GM18909 (cell line): Measurements from ENCODE around the gene TMEM52.

Experiments
- ATAC-seq: cut with Tn5 transposase; IDR thresholded peaks from one replicate; pipeline ENCODE4 v1.9.1; 2021; ENCODE audit warnings: mild to moderate bottlenecking; ENCODE audit not compliant: unreplicated experiment, poor library complexity

Gene TMEM52

DNA sequence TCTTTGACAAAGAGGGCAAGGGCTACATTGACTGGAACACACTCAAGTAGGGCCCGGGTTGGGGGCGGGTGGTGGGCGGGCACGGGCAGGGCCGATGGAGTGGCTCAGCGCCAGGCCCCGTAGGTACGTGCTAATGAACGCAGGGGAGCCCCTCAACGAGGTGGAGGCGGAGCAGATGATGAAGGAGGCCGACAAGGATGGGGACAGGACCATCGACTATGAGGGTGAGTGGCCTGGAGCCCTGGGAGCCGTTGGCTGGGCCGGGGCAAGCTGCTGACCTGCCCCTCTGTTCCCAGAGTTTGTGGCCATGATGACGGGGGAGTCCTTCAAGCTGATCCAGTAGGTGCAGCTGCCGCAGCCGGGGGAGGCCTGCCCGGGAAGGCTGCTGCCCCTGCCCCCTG is 2.2 kb downstream of the TMEM52 start:
- no peak for ATAC-seq

DNA sequence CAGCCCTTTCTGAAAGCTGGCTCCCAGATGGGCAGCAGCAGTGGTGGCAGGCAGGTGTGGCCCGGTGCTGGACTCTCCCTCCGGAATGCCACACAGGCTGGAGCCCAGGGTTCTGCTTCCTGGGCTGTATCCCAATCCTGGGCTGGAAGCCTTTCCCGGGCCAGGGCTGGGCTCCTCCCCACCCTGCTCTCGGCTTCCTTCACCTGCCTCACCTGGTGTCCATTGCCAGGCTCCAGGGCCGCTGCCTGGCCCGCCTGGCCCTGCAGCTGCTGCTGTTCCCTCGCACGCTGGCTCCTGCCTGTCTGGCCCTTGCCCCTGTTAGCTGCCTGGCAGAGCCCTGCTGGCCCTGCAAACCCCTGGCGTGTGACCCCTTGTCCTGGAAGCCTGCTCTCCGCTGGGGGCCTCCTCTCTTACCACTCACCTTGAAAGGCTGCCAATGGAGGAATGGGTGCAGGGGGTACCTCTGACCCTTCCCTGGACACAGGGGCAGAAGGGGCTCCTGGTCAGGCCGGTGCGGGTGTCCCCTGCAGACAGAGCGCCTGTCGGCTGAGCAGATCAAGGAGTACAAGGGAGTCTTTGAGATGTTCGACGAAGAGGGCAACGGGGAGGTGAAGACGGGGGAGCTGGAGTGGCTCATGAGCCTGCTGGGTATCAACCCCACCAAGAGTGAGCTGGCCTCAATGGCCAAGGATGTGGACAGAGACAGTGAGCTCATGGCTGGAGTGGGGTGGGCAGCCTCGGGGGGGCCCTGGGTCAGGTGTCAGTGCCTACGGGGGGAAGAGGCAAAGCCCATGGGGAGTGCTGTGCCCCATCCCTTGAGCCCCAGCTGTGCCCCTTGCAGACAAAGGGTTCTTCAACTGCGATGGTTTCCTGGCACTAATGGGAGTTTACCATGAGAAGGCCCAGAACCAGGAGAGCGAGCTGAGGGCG is 2.9 kb downstream of the TMEM52 start:
- no peak for ATAC-seq

DNA sequence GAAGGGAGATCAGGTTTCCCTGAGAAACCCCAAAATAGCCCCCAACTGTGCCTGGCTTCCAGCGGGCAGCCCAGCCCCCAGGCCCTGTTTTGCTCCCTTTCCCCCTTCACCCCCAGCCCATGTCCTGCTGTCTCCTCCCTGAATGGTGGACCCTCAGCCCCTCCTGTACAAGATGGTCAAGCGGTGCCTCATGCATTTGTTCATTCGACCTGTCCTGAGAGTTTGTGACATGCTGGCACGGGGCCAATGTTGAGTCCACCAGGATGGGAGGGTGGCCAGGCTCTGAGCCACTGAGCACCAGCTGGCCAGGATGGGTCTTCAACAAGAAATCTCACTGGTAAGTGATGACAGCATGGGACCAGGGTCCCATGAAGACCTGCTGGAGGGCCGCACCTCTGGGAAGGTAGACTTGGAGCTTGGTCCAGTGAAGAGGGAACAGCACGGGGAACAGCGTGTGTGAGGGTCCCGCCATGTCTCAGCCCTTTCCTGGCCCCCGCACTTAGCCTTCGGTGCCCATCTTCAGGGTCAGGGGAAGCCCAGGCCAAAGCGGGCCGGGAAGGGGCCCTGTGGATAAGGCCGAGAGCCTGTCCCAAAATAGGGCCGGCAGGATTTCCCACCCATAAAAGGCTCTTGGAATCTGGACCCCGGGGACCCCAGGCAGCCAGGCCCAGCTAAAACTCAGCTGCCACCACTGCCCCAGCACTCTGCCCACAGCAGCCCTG is 3.9 kb downstream of the TMEM52 start, which contains the start of gene CALML6:
Gene CALML6, plus strand, starts transcription at position 290 of the 722 bp plus-strand sequence. Its CDS starts 21 bp downstream, at position 311.
- ATAC-seq, result no peak

DNA sequence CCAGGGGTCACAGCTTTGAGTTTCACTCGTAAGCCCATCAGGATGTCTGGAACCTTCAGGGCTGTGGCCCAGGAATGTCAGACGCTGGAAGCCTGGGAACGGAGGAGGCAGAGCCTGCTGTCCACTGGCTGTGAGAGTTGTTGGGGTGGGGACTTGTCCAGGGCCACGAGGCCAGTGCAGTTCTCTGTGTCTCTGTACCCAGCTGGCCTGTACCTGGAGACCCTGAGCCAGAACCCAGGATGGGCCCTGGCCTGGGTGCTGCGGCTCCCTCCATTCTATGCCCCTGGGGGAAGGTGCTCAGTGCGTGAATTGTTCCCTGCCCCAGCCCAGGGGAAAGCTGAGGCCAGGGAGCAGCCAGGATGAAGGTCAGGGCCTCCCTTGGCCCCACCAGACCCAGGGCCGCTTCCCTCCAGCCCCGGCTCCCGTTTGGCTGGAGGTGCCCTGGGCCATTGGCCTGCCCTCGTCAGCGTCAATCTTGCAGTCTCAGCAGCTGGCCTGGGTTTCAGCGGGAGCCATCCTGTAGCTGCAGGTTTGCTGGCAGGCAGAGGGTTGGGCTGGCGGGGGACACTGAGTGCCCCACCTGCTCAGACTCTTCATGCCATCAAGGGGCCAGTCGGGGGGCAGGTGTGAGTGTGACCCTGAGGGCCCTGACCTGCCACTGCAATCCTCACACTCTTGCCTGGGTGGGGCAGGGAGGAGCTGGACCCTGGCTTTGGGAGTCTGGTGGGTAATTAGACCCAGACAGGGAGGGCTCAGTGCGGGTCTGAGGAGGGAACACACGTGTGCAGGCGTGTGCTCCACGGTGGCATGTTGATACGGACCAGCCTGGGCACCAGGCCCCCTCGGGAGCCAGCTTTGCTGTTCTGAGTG is 4.7 kb downstream of the TMEM52 start:
- no peak for ATAC-seq

DNA sequence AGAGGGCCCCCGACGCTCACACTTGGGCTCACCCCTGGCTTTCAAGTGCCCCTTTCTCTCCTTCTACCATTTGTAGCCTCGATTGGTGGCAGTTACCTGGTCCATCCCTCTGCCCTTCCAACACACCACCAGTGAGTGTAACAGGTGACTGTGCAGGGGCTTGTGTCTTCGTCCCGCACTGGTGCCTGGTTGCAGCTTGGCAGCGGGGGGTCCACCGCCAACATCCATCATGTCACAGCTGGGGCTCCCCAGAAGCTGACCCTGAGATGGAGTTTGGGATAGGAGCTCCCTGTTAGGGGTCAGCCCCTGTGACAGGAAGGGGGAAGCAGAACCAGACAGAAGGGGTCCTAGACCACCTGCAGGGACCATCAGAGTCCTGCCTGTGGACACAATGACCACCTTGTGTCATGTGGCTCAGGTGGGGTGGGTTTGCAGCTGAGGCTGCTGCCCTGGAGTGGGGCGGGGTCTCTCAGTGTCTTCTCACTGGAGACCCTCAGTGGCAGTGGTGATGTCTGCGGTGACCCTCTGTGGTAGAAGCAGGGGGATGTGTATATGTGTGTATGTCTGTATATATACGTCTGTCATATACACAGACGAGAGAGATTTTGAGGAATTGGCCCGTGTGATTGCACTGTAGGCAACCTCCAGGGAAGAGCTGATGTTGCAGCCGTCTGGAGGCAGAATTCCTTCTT is 7.6 kb downstream of the TMEM52 start:
- ATAC-seq, result no peak

DNA sequence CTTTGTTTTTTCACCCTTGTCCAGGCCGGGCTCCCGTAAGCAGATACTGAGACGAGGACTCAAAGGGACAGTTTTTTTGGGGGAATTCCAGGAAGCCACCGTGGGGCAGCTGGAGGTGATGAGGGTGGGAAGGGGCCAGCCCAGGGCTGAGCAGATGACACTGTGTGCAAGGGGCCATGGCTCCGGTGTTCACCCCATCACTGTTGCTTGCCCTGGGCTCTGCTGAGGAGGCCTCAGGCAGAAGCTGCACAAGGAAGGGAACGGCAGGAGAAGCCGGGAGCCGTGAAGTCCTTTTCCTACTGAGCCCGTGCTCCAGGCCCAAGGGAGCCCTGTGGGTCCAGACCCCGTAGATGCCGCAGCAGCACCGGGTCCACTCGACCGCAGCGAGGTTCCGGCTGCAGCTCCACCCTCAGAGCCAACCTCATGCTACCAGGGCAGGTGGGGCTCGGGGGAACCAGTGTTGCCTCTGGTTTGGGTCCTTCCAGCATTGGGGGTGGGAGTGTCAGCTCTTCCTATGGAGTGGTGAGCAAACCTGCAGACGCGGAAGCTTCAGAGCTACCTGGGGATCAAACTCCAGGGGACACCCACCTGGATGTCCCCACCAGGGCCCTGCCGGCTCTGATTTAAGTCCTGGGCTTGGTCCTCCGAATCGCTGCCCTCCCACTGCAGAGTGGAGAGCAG is 8.3 kb downstream of the TMEM52 start:
- no peak for ATAC-seq

DNA sequence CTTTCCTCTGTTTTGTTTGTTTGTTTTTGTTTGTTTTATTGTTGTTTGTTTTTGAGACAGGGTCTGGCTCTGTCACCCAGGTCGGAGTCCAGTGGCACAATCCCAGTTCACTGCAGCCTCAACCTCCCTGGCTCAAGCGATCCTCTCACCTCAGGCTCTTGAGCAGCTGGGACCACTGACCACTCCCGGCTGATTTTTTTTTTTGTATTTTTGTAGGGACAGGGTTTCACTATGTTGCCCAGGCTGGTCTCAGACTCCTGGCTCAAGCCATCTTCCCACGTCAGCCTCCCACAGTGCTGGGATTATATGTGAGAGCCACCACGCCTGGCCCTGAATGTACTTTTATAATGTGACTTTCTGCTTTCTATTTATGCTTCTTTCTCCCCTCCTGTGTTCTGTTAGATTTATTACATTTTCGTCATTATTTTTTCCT is 9.0 kb downstream of the TMEM52 start:
- ATAC-seq, result no peak

DNA sequence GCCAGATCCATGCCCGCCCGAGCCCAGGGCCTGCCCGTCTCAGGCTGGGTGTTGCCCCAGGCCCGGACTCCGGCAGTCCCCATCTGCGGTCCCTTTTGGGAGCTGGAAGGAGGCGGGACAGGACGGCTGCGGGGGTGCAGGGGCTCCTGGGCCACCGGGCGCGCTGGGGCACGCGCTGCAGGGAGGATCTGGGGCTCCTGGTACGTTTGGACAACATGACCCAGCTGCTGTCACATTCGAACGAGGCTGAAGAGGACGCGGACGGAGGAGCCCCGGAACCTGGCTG is 10.6 kb downstream of the TMEM52 start:
- no peak for ATAC-seq

DNA sequence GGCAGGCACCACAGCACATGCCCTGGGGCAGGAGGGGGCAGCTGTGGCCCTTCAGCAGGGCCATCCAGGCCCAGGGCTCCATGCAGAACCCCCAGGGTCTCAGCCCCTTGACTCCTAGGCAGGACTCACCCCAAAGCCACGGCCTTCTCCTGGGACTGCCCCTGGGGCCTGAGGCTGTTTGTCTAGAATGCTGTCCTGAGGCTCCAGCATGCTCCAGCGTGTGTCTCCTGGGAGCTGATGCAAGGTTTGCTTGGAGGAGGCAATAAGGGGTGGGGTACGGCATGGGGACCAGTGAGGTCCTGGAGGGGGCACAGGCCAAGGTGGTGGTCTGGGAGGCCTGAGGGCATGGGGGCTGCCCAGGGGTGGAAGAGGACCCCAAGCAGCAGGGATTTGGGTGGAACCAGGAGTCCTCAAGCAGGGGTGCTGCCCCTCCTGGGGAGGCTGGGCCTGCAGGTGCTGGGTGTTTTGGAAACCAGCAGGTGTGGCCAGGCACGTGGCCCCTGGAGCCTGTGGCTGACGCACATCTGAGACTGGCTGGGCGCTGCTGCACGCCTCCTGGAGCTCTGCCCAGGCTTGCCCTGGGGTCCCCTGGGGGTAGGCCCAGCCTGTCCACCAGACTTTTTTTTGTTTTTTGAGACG is 11.9 kb downstream of the TMEM52 start:
- ATAC-seq, result peak; percentile 30

DNA sequence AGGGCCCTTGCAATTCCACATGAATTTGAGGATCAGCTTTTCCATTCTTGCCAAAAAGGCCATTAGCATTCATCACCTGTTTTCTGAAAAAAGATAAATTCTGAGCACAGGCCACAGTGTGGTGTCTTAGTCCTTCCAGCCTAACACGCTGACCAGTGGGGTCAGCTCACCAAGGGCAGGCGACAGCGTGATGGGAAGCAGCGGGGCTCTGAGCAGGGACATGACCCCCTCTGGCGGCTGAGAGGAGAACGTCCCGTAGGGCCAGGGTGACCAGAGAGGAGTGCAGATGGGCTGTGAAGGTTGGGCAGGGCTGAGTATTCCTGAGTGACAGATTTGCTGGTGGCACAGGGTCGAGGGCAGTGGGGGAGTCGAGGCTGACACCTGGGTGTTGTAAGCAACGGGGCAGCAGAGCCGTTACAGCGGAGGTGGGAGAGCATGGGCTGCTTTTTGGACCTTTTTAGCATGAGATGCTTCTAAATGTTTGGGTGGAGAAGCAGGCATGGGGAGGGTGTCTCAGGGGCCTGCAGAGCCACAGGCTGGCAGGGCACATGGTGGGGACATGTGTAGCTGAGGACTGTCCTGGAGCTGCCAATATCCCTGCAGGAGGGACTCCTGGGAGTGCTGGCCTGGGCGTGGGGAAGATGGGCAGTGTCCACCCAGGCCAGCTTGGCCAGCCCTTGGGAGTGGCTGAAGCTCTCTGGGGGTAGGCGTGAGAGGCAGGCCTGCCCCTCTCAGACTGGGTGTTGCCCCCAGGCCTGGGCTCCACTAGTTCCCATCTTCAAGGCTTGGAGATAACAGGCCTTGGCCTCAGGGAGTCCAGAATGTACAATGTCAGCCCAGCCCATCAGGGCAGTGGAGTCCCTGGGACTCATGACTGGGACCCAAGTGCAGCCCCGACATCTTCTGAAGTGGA is 12.6 kb downstream of the TMEM52 start:
- ATAC-seq, result no peak

DNA sequence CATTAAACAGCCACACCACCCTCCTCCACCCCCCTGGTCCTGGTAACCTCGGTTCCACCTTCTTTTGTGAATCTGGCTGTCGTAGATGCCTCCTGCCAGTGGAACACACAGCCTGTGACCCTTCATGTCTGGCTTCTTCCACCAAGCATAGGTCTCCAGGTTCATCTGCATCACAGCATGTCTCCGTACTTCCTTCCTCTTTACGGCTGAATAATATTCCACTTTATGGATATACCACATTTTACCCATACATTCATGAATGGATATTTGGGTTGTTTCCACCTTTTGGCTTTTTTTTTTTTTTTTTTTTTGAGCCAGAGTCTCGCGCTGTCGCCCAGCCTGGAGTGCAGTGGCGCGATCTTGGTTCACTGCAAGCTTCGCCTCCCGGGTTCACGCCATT is 15.9 kb downstream of the TMEM52 start:
- no peak for ATAC-seq

DNA sequence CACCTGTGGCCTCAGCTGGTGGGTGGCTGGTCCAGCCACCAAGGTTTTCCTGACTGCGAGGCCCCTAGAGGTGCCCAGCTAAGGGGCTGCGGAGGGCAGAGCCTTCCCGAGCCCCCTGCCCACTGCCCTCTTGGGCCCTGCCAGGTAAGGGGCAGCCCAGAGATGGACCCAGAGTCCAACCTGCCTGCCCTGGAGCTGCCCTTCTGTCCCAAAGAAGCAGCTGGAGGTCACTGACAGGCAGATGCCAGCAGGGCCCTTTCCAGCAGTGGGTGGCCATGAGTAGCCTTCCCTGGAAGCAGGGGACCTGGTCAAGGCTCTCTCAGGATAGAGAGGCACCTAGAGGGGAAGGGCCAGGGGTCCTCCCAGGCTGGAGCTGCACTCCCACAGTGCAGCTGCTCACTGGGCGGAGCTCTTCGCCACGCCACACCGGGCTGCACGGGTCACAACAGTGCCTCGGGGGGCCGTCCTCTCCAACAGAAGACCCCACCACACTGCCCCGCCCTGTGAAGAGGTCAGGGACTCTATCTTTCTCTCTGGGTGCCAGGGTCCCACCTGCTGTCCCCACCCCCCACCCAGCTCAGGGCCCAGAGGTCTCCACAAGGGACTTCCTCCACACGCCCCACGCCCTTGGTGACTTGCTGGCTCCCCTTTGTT is 17.3 kb downstream of the TMEM52 start:
- ATAC-seq, result no peak

DNA sequence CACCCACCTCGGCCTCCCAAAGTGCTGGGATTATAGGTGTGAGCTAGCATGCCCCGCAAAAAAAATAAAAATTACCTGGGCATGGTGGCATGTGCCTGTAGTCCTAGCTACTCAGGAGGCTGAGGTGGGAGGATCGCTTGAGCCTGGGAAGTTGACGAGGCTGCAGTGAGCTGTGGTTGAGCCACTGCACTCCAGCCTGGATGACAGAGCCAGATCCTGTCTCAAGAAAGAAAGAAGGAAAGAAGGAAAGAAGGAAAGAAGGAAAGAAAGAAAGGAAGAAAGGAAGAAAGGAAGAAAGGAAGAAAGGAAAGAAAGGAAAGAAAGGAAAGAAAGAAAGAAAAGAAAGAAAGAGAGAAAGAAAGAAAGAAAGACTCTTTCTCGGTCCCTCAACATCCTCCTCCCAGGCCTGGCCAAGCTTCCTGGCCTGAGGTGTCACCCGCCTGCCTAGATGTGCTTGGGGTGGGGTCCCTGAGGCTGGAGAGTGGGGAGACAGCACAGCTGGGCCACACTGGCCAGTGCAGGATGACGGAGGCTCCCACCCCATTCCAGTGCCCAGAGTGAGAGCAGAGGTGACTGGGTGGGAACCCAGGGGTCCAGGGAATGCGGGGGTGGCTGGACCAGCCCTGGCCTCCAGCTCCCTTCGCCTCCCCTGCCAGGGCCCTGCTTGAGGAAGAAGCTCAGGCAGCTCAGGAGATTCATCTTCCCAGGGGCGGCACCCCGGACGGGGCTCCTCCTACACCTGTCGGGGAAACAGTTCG is 18.0 kb downstream of the TMEM52 start:
- ATAC-seq, result no peak

DNA sequence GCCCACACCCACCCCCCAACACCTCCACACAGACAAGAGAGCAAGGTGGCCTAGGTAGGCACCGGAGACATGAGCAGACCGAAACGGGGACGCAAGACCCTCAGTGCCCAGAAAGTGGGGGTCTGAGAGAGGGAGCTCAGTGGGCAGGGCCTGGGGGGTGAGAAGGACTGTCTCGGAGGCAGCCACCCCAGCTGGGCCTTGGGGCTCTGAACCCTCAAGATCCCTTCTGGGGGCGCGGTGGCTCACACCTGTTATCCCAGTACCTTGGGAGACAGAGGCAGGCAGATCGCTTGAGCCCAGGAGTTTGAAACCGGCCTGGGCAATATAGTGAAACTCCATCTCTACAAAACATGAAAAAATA is 19.1 kb downstream of the TMEM52 start:
- no peak for ATAC-seq

DNA sequence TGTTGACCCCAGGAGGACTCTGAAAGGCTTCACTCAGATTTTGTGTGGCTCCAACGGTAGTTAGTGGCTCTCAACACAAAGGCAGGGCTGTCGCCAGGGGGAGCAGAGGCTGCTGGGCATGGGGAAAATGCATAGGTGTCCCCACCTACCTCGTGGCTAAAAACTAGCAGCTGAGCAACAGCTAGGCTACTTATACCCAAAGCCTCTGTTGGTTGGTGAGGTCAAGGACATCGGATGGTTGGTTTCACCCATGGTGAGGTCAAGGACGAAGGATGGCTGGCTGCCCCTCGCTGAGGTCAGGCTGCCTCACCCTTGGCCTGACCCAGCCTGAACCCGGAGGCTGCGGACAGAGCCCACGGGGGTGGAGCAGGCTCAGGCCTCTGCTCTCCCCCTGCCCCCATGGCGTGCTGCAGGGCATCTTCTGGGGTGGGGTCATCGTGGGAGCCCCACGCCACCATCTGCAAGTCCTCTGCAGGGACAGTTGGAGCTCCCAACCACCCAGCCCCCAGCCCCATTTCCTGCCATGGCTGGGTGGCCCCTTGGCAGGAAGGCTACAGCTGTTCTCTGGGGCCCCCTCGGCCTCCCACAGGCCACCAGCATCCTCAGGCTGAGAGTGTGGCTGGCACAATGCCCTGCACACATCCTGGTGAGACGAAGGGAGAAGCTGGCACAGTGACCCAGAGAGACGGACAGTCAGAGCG is 19.7 kb downstream of the TMEM52 start:
- ATAC-seq, result no peak

DNA sequence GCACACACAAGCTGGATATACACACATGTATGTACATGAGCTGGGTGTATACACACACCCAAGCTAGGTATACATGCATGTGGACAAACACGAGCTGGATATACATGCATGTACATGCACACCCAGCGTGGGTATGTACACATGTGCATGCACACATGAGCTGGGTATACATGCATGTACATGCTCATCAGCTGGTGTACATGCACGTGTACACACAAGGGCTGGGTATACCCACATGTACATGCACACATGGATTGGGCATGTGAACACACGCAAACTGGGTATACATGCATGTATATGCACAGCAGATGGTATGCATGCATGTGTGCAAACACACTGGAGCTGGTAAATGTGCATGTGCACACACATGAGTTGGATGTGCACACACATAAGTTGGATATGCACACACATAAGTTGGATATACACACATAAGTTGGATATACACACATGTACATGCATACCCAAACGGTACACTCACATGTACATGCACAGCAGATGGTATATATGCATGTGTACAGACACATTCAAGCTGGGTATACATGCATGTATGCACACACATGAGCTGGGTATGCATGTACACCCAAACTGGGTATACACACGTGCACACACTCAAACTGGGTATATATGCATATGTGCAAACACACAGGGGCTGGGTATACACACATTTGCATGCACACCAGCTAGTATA is 20.7 kb downstream of the TMEM52 start:
- no peak for ATAC-seq
